Transverse colon (tissue), 3 donors: Measurements from ENCODE around the gene GSTT2B.

Experiments used
- CTCF ChIP-seq, 5 experiments: fragments of 200-600 bp in 3 of 5; fragments of 450-650 bp in 2 of 5; sonication (generic) in 3 of 5; IDR thresholded peaks; 1 replicate in 2 of 5; 2 replicates in 3 of 5; pipeline ENCODE4 v1.5.1; 2016 to 2017; ENCODE audit warnings: antibody characterized with exemption in 5 of 5, inconsistent platforms in 3 of 5, mild to moderate bottlenecking in 2 of 5, moderate library complexity in 1 of 5
- POLR2A ChIP-seq: fragments of 450-650 bp; IDR thresholded peaks from one replicate; pipeline ENCODE4 v1.6.1; 2016; ENCODE audit warnings: antibody characterized with exemption, mild to moderate bottlenecking, moderate library complexity

GRCh38 chr22:23913661-23914353 is 47.2 kb downstream of the GSTT2B start:
- no peak for TF ChIP-seq CTCF (IDR thresholded peaks at IDR 0.05)
- peak; percentile 93 for TF ChIP-seq POLR2A
